ENCODE measurements around the gene NEGR1. TPM values are rescaled to one million over a fixed set of nuclear protein-coding genes. Genes with fewer than 3 reads are reported as not detected.

NEGR1 gene
- total and polyA plus RNA-seq, 4 donors: 0.08 to 0.14 (median 0.12) TPM; not detected in 1

DNA sequence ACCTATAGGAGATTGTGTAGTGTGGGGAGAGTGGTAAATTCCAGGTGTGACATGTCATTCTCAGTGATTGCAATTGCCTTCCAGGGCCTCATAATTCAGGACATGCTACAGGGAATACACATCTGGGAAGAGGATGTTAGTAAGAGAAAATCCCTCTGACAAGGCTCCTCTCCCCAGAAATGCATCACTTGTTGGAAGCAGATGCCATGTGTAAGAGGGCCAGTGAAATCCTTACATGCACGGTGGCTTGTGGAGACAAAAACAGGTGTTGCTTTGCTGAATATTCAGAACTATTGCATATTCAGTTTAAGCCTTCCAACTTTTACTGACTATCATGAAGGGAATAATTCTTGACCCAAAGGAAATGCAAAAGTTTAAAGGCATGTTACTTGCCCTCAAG, 503.4 kb downstream of the NEGR1 start:
- no peaks in the 10 kb centered on the region for H3K27me3 ChIP-seq (ENCODE audit: control insufficient read depth in 4 of 4, insufficient read depth in 4 of 4, low read length in 3 of 4)
- no peak overlapping the region for H3K4me3 ChIP-seq (ENCODE audit: low read depth in 1 of 3, low read length in 3 of 3)
- no peak for DNase-seq (ENCODE audit: low spot score)
- H3K27ac ChIP-seq (ENCODE audit: low read depth in 1 of 2, low read length in 2 of 2): no peak overlapping the region
- TF ChIP-seq, protein P1, sequence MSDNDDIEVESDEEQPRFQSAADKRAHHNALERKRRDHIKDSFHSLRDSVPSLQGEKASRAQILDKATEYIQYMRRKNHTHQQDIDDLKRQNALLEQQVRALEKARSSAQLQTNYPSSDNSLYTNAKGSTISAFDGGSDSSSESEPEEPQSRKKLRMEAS (IDR thresholded peaks at IDR 0.05): no peak
- TF ChIP-seq, protein P2, sequence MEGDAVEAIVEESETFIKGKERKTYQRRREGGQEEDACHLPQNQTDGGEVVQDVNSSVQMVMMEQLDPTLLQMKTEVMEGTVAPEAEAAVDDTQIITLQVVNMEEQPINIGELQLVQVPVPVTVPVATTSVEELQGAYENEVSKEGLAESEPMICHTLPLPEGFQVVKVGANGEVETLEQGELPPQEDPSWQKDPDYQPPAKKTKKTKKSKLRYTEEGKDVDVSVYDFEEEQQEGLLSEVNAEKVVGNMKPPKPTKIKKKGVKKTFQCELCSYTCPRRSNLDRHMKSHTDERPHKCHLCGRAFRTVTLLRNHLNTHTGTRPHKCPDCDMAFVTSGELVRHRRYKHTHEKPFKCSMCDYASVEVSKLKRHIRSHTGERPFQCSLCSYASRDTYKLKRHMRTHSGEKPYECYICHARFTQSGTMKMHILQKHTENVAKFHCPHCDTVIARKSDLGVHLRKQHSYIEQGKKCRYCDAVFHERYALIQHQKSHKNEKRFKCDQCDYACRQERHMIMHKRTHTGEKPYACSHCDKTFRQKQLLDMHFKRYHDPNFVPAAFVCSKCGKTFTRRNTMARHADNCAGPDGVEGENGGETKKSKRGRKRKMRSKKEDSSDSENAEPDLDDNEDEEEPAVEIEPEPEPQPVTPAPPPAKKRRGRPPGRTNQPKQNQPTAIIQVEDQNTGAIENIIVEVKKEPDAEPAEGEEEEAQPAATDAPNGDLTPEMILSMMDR (IDR thresholded peaks at IDR 0.05; ENCODE audit: low read depth, low read length, missing input control): no peak
- TF ChIP-seq, protein P3, sequence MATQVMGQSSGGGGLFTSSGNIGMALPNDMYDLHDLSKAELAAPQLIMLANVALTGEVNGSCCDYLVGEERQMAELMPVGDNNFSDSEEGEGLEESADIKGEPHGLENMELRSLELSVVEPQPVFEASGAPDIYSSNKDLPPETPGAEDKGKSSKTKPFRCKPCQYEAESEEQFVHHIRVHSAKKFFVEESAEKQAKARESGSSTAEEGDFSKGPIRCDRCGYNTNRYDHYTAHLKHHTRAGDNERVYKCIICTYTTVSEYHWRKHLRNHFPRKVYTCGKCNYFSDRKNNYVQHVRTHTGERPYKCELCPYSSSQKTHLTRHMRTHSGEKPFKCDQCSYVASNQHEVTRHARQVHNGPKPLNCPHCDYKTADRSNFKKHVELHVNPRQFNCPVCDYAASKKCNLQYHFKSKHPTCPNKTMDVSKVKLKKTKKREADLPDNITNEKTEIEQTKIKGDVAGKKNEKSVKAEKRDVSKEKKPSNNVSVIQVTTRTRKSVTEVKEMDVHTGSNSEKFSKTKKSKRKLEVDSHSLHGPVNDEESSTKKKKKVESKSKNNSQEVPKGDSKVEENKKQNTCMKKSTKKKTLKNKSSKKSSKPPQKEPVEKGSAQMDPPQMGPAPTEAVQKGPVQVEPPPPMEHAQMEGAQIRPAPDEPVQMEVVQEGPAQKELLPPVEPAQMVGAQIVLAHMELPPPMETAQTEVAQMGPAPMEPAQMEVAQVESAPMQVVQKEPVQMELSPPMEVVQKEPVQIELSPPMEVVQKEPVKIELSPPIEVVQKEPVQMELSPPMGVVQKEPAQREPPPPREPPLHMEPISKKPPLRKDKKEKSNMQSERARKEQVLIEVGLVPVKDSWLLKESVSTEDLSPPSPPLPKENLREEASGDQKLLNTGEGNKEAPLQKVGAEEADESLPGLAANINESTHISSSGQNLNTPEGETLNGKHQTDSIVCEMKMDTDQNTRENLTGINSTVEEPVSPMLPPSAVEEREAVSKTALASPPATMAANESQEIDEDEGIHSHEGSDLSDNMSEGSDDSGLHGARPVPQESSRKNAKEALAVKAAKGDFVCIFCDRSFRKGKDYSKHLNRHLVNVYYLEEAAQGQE (IDR thresholded peaks at IDR 0.05): no peak
- TF ChIP-seq RAD21 (IDR thresholded peaks at IDR 0.05) (no peak), YY1 (IDR thresholded peaks at IDR 0.05) (no peak), RXRA (IDR thresholded peaks at IDR 0.05) (no peak), HNF4G (IDR thresholded peaks at IDR 0.05) (no peak), HNF4A (conservative IDR thresholded peaks at IDR 0.05) (no peak), GABPA (IDR thresholded peaks at IDR 0.05 in 1 of 2, conservative IDR thresholded peaks at IDR 0.05 in 1 of 2) (no peak), FOXA2 (IDR thresholded peaks at IDR 0.05) (no peak), JUND (IDR thresholded peaks at IDR 0.05) (no peak), SP1 (IDR thresholded peaks at IDR 0.05) (no peak), NR2F2 (IDR thresholded peaks at IDR 0.05) (no peak), FOXA1 (IDR thresholded peaks at IDR 0.05) (no peak), TAF1 (conservative IDR thresholded peaks at IDR 0.05) (no peak)
- TF ChIP-seq, protein P4, sequence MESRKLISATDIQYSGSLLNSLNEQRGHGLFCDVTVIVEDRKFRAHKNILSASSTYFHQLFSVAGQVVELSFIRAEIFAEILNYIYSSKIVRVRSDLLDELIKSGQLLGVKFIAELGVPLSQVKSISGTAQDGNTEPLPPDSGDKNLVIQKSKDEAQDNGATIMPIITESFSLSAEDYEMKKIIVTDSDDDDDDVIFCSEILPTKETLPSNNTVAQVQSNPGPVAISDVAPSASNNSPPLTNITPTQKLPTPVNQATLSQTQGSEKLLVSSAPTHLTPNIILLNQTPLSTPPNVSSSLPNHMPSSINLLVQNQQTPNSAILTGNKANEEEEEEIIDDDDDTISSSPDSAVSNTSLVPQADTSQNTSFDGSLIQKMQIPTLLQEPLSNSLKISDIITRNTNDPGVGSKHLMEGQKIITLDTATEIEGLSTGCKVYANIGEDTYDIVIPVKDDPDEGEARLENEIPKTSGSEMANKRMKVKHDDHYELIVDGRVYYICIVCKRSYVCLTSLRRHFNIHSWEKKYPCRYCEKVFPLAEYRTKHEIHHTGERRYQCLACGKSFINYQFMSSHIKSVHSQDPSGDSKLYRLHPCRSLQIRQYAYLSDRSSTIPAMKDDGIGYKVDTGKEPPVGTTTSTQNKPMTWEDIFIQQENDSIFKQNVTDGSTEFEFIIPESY (IDR thresholded peaks at IDR 0.05): no peak
- TF ChIP-seq, protein P5, sequence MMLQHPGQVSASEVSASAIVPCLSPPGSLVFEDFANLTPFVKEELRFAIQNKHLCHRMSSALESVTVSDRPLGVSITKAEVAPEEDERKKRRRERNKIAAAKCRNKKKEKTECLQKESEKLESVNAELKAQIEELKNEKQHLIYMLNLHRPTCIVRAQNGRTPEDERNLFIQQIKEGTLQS (IDR thresholded peaks at IDR 0.05): no peak
- H3K36me3 ChIP-seq (ENCODE audit: control insufficient read depth in 4 of 4, insufficient read depth in 3 of 4, low read depth in 1 of 4, low read length in 3 of 4): no peaks in the 10 kb centered on the region
- H3K9me3 ChIP-seq (ENCODE audit: control insufficient read depth in 4 of 4, low read length in 3 of 4): no peaks in the 10 kb centered on the region
- no peak overlapping the region for H3K9ac ChIP-seq (ENCODE audit: low read depth in 1 of 2, low read length in 2 of 2)
- no peaks in the 10 kb centered on the region for H3K4me1 ChIP-seq (ENCODE audit: control insufficient read depth in 4 of 4, insufficient read depth in 4 of 4, low read length in 3 of 4)
- 54% methylated on average over 1 of the region's 1 CpG for WGBS

DNA sequence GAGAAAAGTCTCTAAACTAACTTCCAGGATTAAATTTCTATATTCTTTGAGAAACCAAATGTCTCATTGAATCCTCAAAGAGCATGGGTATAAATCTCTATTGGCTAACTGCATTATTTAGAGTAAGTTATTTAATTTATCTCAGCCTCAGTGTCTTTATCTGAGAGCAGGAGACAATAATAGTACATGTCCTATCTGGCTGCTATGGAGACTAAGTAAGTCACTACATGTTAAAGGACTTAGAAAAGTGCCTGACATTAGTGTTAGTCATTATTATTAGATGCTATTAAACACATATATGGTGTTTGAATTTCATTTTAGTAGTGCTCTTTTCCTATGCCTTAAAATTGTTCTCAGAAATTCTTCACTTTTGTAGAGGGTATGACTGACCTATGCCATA, 505.2 kb downstream of the NEGR1 start:
- TF ChIP-seq RAD21 (IDR thresholded peaks at IDR 0.05): no peak
- TF ChIP-seq, protein P3 (IDR thresholded peaks at IDR 0.05): no peak
- DNase-seq (ENCODE audit: low spot score): no peak

More for the DNA sequence above, 505.2 kb downstream of the NEGR1 start:
- H3K4me1 ChIP-seq (ENCODE audit: control insufficient read depth in 4 of 4, insufficient read depth in 4 of 4, low read length in 3 of 4): no peaks in the 10 kb centered on the region
- no peak overlapping the region for H3K27ac ChIP-seq (ENCODE audit: low read depth in 1 of 2, low read length in 2 of 2)
- H3K9ac ChIP-seq (ENCODE audit: low read depth in 1 of 2, low read length in 2 of 2): no peak overlapping the region
- no peak overlapping the region for H3K4me3 ChIP-seq (ENCODE audit: low read depth in 1 of 3, low read length in 3 of 3)
- no peaks in the 10 kb centered on the region for H3K36me3 ChIP-seq (ENCODE audit: control insufficient read depth in 4 of 4, insufficient read depth in 3 of 4, low read depth in 1 of 4, low read length in 3 of 4)
- no peaks in the 10 kb centered on the region for H3K9me3 ChIP-seq (ENCODE audit: control insufficient read depth in 4 of 4, low read length in 3 of 4)
- H3K27me3 ChIP-seq (ENCODE audit: control insufficient read depth in 4 of 4, insufficient read depth in 4 of 4, low read length in 3 of 4): no peaks in the 10 kb centered on the region
